Activated T-helper 1 cell treated with Interleukin-2 at 50 U/mL for 16 hours (primary cell): ENCODE results near the gene OR4K15.
"Not testable (repeated sequence)": the region's sequence is repeated elsewhere in the genome, so short reads cannot be mapped to it uniquely, and the experiment has no call there.

Experiments
- DNase-seq: peaks from one replicate; pipeline ENCODE4 v3.0.0-alpha.2; 2020; ENCODE audit warnings: low read depth

OR4K15 gene

GRCh38 chr14:19975291-19975690, at the start of gene OR4K15:
TSS of gene OR4K15 (plus strand) at chr14:19975591. CDS start at chr14:19975591, 0 bp downstream.
- no peak for DNase-seq

GRCh38 chr14:19930617-19931016, 44.8 kb upstream of the OR4K15 start, which contains the start of gene OR4K1:
TSS of gene OR4K1 (plus strand) at chr14:19930917. CDS start at chr14:19935667, 4,750 bp downstream.
- no peak for DNase-seq

- no peak for DNase-seq
Measured at GRCh38 chr14:19941668-19942067, 33.7 kb upstream of the OR4K15 start.

GRCh38 chr14:19947413-19948090, 27.8 kb upstream of the OR4K15 start:
- DNase-seq = no peak

GRCh38 chr14:19949218-19949617, 26.2 kb upstream of the OR4K15 start:
- no peak for DNase-seq

- DNase-seq = not testable (repeated sequence)
Measured at GRCh38 chr14:19969735-19970134, 5.7 kb upstream of the OR4K15 start.

GRCh38 chr14:19974844-19975243, 547 bp upstream of the OR4K15 start:
- peak; percentile 7 for DNase-seq

- no peak for DNase-seq
Measured at GRCh38 chr14:19993438-19993837, 18.0 kb downstream of the OR4K15 start.

GRCh38 chr14:20001863-20002262, 26.5 kb downstream of the OR4K15 start, which contains the start of gene OR4Q2:
TSS of gene OR4Q2 (plus strand) at chr14:20002163.
- DNase-seq = no peak

GRCh38 chr14:20002319-20002718, 26.9 kb downstream of the OR4K15 start:
- no peak for DNase-seq

- DNase-seq = no peak
Measured at GRCh38 chr14:20008156-20008555, 32.8 kb downstream of the OR4K15 start.

GRCh38 chr14:20019257-20019865, 44.0 kb downstream of the OR4K15 start, which contains the start of gene OR4K14:
TSS of gene OR4K14 (minus strand) at chr14:20019307. CDS start at chr14:20015193, 4,114 bp downstream.
- no peak for DNase-seq
